OCI-LY7 (cell line): ENCODE measurements around the gene RNF14. TPM values are rescaled to one million over a fixed set of nuclear protein-coding genes. Genes with fewer than 3 reads are reported as not detected.

ENCODE experiments used
- BruUV-seq: library from RNA; stranded (reverse); fragments of 400-500 nt; replicated peaks from 2 replicates; lab custom pipeline; 2021; lab: Mats Ljungman, UMichigan
- CTCF ChIA-PET: fragments of 300-600 bp; sonication (Branson Sonifier 250); formaldehyde crosslinking; loops from one replicate; lab custom pipeline; 2022; ENCODE audit warnings: antibody characterized with exemption; ENCODE audit not compliant: unreplicated experiment; lab: Charles Lee
- POLR2A ChIA-PET: fragments of 300-600 bp; sonication (Branson Sonifier 250); formaldehyde crosslinking; loops from one replicate; lab custom pipeline; 2022; ENCODE audit warnings: antibody characterized with exemption; lab: Charles Lee
- DNase-seq: peaks from one replicate; pipeline ENCODE4 v3.0.0-alpha.2; 2015; ENCODE audit warnings: low spot score
- H2AFZ ChIP-seq: fragments of 200-600 bp; sonication (generic), shearing (Covaris generic); 2 replicates; pipeline ENCODE4 v1.6.1; 2014; ENCODE audit warnings: mild to moderate bottlenecking, antibody characterized with exemption, low read length, moderate library complexity
- H3K27ac ChIP-seq: fragments of 200-600 bp; sonication (generic); 2 replicates; pipeline ENCODE4 v1.5.1; 2014; ENCODE audit warnings: mixed run types, low read depth, mild to moderate bottlenecking, moderate library complexity, low read length, inconsistent platforms; ENCODE audit not compliant: poor library complexity, severe bottlenecking
- H3K36me3 ChIP-seq: fragments of 200-600 bp; sonication (generic); 2 replicates; pipeline ENCODE4 v1.6.1; 2014; ENCODE audit warnings: mild to moderate bottlenecking, antibody characterized with exemption, low read length, moderate library complexity, mixed read lengths; ENCODE audit not compliant: insufficient read depth
- H3K4me1 ChIP-seq: fragments of 200-600 bp; sonication (generic); 2 replicates; pipeline ENCODE4 v1.5.1; 2014; ENCODE audit warnings: mild to moderate bottlenecking, low read length; ENCODE audit not compliant: insufficient read depth, poor library complexity, severe bottlenecking
- H3K4me2 ChIP-seq: fragments of 200-600 bp; sonication (generic); 2 replicates; pipeline ENCODE4 v1.6.1; 2014; ENCODE audit warnings: mild to moderate bottlenecking, low read length
- H3K4me3 ChIP-seq: fragments of 200-600 bp; sonication (generic); 2 replicates; pipeline ENCODE4 v1.5.1; 2014; ENCODE audit warnings: mild to moderate bottlenecking, low read depth, low read length; ENCODE audit not compliant: poor library complexity, severe bottlenecking
- H3K79me2 ChIP-seq: fragments of 200-600 bp; sonication (generic); 2 replicates; pipeline ENCODE4 v1.6.1; 2016; ENCODE audit warnings: low read depth, mild to moderate bottlenecking, low read length, moderate library complexity, mixed read lengths; ENCODE audit not compliant: insufficient read depth
- H3K9me2 ChIP-seq: fragments of 200-600 bp; sonication (generic); 2 replicates; pipeline ENCODE4 v1.6.1; 2016; ENCODE audit warnings: mild to moderate bottlenecking, low read length, mixed read lengths; ENCODE audit not compliant: insufficient read depth
- H3K9me3 ChIP-seq: fragments of 200-600 bp; sonication (generic); 2 replicates; pipeline ENCODE4 v1.6.1; 2014; ENCODE audit warnings: mild to moderate bottlenecking, mixed run types, low read length, mixed read lengths
- H4K20me1 ChIP-seq: fragments of 200-600 bp; sonication (generic); 2 replicates; pipeline ENCODE4 v1.6.1; 2014; ENCODE audit warnings: mild to moderate bottlenecking, antibody characterized with exemption, low read length, moderate library complexity, mixed read lengths; ENCODE audit not compliant: insufficient read depth
- EZH2phosphoT487 ChIP-seq: fragments of 200-600 bp; sonication (generic); IDR thresholded peaks from 2 replicates; pipeline ENCODE4 v1.6.1; 2018; ENCODE audit warnings: low read depth, borderline replicate concordance, mild to moderate bottlenecking, mixed run types, antibody characterized with exemption, low read length, moderate library complexity, mixed read lengths
- intact Hi-C: fragments of 100-400 bp; cut with micrococcal nuclease; formaldehyde crosslinking; loops from one replicate; pipeline ENCODE4 v1.10.0; 2022; ENCODE audit not compliant: unreplicated experiment
- total RNA-seq, 2 experiments: library from RNA; depleted of rRNA in 1 of 2; stranded (reverse); fragments of >200 nt in 1 of 2; shearing (Covaris generic) in 1 of 2; gene quantifications; 2 replicates each; pipeline ENCODE4 v1.2.3, GENCODE V29; 2014 to 2022
- TF ChIP-seq, protein P1 (sequence below): fragments of 200-600 bp; sonication (generic); conservative IDR thresholded peaks from 2 replicates; pipeline ENCODE4 v1.5.1; 2014; ENCODE audit warnings: mild to moderate bottlenecking, antibody characterized with exemption, low read length, moderate library complexity, mixed read lengths

RNF14 gene
- total RNA-seq, 2 experiments from 2014 or later: 31.7 to 41.1 TPM

DNA sequence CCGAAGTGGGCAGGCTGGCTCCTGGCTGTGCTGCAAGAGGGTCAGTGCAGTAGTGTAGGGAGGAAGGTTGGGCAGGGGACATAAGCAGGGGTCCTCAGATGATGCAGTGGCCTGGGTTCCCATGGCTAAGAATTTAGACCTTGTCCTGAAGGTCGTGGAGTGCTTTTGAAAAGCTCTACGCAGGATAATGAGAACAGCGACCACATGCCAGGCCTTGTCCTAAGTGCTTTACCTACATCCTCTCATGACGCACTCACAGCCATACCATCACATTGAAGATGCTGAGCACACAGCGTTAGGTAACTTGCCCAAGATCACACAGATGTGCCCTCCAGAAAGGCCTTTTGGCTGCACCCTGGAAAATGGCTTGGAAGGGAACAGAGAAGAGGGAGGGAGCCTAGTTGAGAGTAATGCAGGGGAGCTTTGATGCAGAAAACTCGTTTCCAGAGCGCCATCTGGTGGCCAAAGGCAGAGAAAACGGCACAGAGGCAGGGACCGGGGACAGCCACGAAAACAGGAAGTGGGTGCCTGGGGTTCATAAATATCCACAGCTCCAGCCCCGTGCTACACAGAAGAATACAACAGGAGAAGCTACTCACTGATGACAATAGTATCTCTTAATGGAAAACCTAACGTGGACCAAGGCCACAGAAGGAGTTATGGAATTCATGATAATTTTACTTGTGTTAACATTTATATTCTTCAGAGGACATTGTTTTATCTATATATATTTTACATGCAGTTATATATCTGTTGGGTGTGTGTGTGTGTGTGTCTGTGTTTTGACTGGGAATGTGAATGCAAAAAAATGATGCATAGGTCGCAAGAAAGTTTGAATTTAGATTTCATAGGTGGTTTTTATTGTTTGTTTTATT, 8.2 kb upstream of the RNF14 start:
- Histone ChIP-seq H3K9me2 (no peaks in the 10 kb centered on the region), H2AFZ (peak overlapping the region; percentile 89), H3K27ac (peak overlapping the region; percentile 27), H3K36me3 (no peaks in the 10 kb centered on the region), H4K20me1 (no peaks in the 10 kb centered on the region), H3K9me3 (no peaks in the 10 kb centered on the region), H3K4me3 (peak overlapping the region; percentile 32), H3K4me1 (peaks cover 42% of the 10 kb centered on the region), H3K4me2 (peak overlapping the region; percentile 72), H3K79me2 (no peaks in the 10 kb centered on the region)
- POLR2A ChIA-PET: interaction anchor here (0.6 to 2.7 kb wide), 12 partner anchors 9 to 295 kb away, joined by 3 to 20 read pairs (median 4); partner anchors contain the start of genes DELE1 and RNF14
- TF ChIP-seq EZH2phosphoT487: no peak
- TF ChIP-seq, protein P1, sequence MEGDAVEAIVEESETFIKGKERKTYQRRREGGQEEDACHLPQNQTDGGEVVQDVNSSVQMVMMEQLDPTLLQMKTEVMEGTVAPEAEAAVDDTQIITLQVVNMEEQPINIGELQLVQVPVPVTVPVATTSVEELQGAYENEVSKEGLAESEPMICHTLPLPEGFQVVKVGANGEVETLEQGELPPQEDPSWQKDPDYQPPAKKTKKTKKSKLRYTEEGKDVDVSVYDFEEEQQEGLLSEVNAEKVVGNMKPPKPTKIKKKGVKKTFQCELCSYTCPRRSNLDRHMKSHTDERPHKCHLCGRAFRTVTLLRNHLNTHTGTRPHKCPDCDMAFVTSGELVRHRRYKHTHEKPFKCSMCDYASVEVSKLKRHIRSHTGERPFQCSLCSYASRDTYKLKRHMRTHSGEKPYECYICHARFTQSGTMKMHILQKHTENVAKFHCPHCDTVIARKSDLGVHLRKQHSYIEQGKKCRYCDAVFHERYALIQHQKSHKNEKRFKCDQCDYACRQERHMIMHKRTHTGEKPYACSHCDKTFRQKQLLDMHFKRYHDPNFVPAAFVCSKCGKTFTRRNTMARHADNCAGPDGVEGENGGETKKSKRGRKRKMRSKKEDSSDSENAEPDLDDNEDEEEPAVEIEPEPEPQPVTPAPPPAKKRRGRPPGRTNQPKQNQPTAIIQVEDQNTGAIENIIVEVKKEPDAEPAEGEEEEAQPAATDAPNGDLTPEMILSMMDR: peak; percentile 92
- DNase-seq: peak; percentile 94
- CTCF ChIA-PET: interaction anchor here (0.7 to 2.4 kb wide), 11 partner anchors 9 to 296 kb away, joined by 3 to 19 read pairs (median 4); partner anchors contain the start of gene RNF14
- intact Hi-C loops: loop anchor here (1.0 kb wide), 5 partner anchors 46 to 295 kb away; no protein-coding TSS in a partner anchor
- TSS peak; percentile 97 for BruUV-seq

DNA sequence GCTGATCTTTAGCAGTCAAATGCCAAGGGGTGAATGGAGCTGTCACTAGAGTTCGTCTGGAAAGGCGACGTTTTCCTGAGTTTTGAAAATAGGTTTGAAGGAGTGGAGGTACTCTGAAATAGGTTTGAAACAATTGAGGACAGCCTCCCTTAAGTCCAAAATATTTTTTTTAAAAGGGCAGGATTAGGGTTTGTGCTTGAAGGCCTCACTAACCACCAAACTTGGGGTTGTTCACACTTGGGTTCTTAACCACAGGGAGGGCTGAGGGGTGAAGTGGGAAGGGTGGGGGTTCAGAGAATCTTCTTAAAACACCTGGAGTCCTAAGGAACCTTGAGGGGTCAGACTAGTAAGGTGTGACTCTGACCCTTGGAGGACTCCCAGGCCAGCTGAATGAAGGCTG, 7.4 kb upstream of the RNF14 start:
- TF ChIP-seq, protein P1: no peak
- TF ChIP-seq EZH2phosphoT487: no peak
- H3K27ac ChIP-seq: peak overlapping the region; percentile 27
- no peaks in the 10 kb centered on the region for H3K79me2 ChIP-seq
- no peaks in the 10 kb centered on the region for H3K9me3 ChIP-seq
- peak overlapping the region; percentile 72 for H3K4me2 ChIP-seq
- ChIA-PET POLR2A (interaction anchor here (0.6 to 2.7 kb wide), 10 partner anchors 8 to 295 kb away, joined by 3 to 20 read pairs (median 6); partner anchors contain the start of genes DELE1 and RNF14), CTCF (interaction anchor here (0.7 to 2.4 kb wide), 10 partner anchors 8 to 297 kb away, joined by 3 to 19 read pairs (median 4); partner anchors contain the start of gene RNF14)
- no peak for DNase-seq
- no TSS peak for BruUV-seq
- no peaks in the 10 kb centered on the region for H3K9me2 ChIP-seq
- peak overlapping the region; percentile 89 for H2AFZ ChIP-seq
- intact Hi-C loops: no loop called here
- no peaks in the 10 kb centered on the region for H4K20me1 ChIP-seq
- H3K4me1 ChIP-seq: peaks cover 45% of the 10 kb centered on the region
- no peak overlapping the region for H3K4me3 ChIP-seq
- H3K36me3 ChIP-seq: no peaks in the 10 kb centered on the region
